ENCODE measurements around the gene ARHGEF3. TPM values are rescaled to one million over a fixed set of nuclear protein-coding genes. Genes with fewer than 3 reads are reported as not detected.

ARHGEF3 gene
- total RNA-seq, 1 experiment from 2014 or later: 7.9 TPM

DNA sequence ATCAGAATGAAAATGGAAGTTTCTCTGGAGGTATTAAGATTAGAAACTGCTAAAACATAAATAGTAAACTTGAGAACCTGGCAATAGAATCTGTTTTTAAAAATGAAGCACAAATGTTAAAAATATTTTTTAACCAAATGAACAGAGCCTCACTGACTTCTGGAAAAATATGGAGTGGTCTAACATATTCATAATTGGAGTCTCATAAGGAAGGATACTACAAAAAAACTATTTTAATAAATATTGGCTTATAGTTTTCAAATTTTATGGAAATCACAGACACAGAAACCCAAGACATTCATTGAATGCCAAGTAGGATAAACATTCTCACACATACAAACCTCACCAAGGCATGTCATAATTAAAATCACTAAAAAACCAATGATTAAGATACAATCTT, 95.1 kb downstream of the ARHGEF3 start (continued):
- TF ChIP-seq, protein P1, sequence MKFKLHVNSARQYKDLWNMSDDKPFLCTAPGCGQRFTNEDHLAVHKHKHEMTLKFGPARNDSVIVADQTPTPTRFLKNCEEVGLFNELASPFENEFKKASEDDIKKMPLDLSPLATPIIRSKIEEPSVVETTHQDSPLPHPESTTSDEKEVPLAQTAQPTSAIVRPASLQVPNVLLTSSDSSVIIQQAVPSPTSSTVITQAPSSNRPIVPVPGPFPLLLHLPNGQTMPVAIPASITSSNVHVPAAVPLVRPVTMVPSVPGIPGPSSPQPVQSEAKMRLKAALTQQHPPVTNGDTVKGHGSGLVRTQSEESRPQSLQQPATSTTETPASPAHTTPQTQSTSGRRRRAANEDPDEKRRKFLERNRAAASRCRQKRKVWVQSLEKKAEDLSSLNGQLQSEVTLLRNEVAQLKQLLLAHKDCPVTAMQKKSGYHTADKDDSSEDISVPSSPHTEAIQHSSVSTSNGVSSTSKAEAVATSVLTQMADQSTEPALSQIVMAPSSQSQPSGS (CRISPR knock-in tag; IDR thresholded peaks at IDR 0.05; ENCODE audit: borderline replicate concordance, low read depth): no peak

DNA sequence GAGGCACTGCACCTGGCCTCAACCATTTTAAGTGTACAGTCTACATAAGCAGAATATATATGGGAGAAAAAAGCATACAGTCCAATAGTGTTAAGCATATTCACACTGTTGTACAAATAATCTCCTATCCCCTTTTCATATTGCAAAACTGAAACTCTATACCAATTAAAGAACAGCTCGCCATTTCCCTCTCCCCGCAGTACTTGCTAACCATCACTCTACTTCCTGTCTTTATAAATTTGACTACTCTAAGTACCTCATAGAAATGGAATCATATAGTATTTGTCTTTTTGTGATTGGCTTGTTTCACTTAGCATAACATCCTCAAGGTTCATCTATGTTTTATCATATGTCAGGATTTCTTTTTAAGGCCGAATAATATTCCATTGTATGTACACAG, 97.0 kb downstream of the ARHGEF3 start:
- no peak overlapping the region for H3K27ac Mint-ChIP-seq
- ChIA-PET CTCF (interaction anchor here (5.2 to 5.3 kb wide), 2 partner anchors 95 to 284 kb away, joined by 98 read pairs; partner anchors contain the start of gene ARHGEF3), POLR2A (no interaction called here)
- H3K4me1 Mint-ChIP-seq: peaks cover 7% of the 10 kb centered on the region
- TF ChIP-seq TP53 (CRISPR knock-in tag; IDR thresholded peaks at IDR 0.05) (no peak), CBFB (CRISPR knock-in tag; IDR thresholded peaks at IDR 0.05; ENCODE audit: low read depth) (no peak), SOX15 (CRISPR knock-in tag; IDR thresholded peaks at IDR 0.05) (no peak), ZBTB21 (CRISPR knock-in tag; IDR thresholded peaks at IDR 0.05; ENCODE audit: borderline replicate concordance) (no peak), ATF1 (CRISPR knock-in tag; IDR thresholded peaks at IDR 0.05) (no peak), JUN (CRISPR knock-in tag; IDR thresholded peaks at IDR 0.05) (no peak), ZNF263 (CRISPR knock-in tag; IDR thresholded peaks at IDR 0.05; ENCODE audit: low read depth) (no peak)
- TF ChIP-seq, protein P2, sequence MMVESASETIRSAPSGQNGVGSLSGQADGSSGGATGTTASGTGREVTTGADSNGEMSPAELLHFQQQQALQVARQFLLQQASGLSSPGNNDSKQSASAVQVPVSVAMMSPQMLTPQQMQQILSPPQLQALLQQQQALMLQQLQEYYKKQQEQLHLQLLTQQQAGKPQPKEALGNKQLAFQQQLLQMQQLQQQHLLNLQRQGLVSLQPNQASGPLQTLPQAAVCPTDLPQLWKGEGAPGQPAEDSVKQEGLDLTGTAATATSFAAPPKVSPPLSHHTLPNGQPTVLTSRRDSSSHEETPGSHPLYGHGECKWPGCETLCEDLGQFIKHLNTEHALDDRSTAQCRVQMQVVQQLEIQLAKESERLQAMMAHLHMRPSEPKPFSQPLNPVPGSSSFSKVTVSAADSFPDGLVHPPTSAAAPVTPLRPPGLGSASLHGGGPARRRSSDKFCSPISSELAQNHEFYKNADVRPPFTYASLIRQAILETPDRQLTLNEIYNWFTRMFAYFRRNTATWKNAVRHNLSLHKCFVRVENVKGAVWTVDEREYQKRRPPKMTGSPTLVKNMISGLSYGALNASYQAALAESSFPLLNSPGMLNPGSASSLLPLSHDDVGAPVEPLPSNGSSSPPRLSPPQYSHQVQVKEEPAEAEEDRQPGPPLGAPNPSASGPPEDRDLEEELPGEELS (CRISPR knock-in tag; IDR thresholded peaks at IDR 0.05): no peak
- TF ChIP-seq, protein P3, sequence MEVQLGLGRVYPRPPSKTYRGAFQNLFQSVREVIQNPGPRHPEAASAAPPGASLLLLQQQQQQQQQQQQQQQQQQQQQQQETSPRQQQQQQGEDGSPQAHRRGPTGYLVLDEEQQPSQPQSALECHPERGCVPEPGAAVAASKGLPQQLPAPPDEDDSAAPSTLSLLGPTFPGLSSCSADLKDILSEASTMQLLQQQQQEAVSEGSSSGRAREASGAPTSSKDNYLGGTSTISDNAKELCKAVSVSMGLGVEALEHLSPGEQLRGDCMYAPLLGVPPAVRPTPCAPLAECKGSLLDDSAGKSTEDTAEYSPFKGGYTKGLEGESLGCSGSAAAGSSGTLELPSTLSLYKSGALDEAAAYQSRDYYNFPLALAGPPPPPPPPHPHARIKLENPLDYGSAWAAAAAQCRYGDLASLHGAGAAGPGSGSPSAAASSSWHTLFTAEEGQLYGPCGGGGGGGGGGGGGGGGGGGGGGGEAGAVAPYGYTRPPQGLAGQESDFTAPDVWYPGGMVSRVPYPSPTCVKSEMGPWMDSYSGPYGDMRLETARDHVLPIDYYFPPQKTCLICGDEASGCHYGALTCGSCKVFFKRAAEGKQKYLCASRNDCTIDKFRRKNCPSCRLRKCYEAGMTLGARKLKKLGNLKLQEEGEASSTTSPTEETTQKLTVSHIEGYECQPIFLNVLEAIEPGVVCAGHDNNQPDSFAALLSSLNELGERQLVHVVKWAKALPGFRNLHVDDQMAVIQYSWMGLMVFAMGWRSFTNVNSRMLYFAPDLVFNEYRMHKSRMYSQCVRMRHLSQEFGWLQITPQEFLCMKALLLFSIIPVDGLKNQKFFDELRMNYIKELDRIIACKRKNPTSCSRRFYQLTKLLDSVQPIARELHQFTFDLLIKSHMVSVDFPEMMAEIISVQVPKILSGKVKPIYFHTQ (CRISPR knock-in tag; IDR thresholded peaks at IDR 0.05): no peak
- TF ChIP-seq, protein P4, sequence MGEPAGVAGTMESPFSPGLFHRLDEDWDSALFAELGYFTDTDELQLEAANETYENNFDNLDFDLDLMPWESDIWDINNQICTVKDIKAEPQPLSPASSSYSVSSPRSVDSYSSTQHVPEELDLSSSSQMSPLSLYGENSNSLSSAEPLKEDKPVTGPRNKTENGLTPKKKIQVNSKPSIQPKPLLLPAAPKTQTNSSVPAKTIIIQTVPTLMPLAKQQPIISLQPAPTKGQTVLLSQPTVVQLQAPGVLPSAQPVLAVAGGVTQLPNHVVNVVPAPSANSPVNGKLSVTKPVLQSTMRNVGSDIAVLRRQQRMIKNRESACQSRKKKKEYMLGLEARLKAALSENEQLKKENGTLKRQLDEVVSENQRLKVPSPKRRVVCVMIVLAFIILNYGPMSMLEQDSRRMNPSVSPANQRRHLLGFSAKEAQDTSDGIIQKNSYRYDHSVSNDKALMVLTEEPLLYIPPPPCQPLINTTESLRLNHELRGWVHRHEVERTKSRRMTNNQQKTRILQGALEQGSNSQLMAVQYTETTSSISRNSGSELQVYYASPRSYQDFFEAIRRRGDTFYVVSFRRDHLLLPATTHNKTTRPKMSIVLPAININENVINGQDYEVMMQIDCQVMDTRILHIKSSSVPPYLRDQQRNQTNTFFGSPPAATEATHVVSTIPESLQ (CRISPR knock-in tag; IDR thresholded peaks at IDR 0.05): no peak
- TF ChIP-seq, protein P5, sequence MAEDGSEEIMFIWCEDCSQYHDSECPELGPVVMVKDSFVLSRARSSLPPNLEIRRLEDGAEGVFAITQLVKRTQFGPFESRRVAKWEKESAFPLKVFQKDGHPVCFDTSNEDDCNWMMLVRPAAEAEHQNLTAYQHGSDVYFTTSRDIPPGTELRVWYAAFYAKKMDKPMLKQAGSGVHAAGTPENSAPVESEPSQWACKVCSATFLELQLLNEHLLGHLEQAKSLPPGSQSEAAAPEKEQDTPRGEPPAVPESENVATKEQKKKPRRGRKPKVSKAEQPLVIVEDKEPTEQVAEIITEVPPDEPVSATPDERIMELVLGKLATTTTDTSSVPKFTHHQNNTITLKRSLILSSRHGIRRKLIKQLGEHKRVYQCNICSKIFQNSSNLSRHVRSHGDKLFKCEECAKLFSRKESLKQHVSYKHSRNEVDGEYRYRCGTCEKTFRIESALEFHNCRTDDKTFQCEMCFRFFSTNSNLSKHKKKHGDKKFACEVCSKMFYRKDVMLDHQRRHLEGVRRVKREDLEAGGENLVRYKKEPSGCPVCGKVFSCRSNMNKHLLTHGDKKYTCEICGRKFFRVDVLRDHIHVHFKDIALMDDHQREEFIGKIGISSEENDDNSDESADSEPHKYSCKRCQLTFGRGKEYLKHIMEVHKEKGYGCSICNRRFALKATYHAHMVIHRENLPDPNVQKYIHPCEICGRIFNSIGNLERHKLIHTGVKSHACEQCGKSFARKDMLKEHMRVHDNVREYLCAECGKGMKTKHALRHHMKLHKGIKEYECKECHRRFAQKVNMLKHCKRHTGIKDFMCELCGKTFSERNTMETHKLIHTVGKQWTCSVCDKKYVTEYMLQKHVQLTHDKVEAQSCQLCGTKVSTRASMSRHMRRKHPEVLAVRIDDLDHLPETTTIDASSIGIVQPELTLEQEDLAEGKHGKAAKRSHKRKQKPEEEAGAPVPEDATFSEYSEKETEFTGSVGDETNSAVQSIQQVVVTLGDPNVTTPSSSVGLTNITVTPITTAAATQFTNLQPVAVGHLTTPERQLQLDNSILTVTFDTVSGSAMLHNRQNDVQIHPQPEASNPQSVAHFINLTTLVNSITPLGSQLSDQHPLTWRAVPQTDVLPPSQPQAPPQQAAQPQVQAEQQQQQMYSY (CRISPR knock-in tag; IDR thresholded peaks at IDR 0.05): no peak
- TF ChIP-seq, protein P6, sequence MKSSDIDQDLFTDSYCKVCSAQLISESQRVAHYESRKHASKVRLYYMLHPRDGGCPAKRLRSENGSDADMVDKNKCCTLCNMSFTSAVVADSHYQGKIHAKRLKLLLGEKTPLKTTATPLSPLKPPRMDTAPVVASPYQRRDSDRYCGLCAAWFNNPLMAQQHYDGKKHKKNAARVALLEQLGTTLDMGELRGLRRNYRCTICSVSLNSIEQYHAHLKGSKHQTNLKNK (CRISPR knock-in tag; IDR thresholded peaks at IDR 0.05): no peak
- no peaks in the 10 kb centered on the region; the same call in 1 of the 2 replicates for H3K27me3 Mint-ChIP-seq (ENCODE audit: low read depth)
- DNase-seq (ENCODE audit: low spot score) (no peak), ATAC-seq (no peak)
- peaks cover 6% of the 10 kb centered on the region for H3K9me3 Mint-ChIP-seq
- H3K4me3 Mint-ChIP-seq: no peak overlapping the region
- H3K36me3 Mint-ChIP-seq: no peaks in the 10 kb centered on the region

Data from WTC11 (cell line).